Measurements from ENCODE around the gene TCERG1. TPM values are rescaled to one million over a fixed set of nuclear protein-coding genes. Genes with fewer than 3 reads are reported as not detected.

The TCERG1 gene
- total and polyA plus RNA-seq, 2 donors (not counting 1 experiment from before 2014, with no cell fraction given) = 44.6 to 95.2 TPM

GRCh38 chr5:146425023-146425422, 22.1 kb upstream of the TCERG1 start:
- Histone ChIP-seq H3K4me1 (ENCODE audit: control insufficient read depth in 2 of 2, insufficient read depth in 2 of 2, low read length in 2 of 2) (no peaks in the 10 kb centered on the region), H3K36me3 (replicated peaks in 1 of 2; ENCODE audit: control extremely low read depth in 1 of 2, control insufficient read depth in 1 of 2, extremely low read depth in 1 of 2, insufficient read depth in 2 of 2, low read length in 1 of 2) (no peaks in the 10 kb centered on the region), H3K4me2 (replicated peaks; ENCODE audit: low read depth, low read length, poor library complexity, severe bottlenecking) (no peak overlapping the region), H3K27me3 (replicated peaks in 1 of 4; ENCODE audit: control extremely low read depth in 1 of 4, control insufficient read depth in 3 of 4, insufficient read depth in 4 of 4, low read length in 3 of 4) (peaks cover 0 to 9% (median 0%) of the 10 kb centered on the region in 4 experiments), H2AFZ (ENCODE audit: insufficient read depth, low read depth, low read length, poor library complexity, severe bottlenecking) (no peak overlapping the region), H3K9ac (ENCODE audit: low read length) (no peak overlapping the region), H4K20me1 (ENCODE audit: control insufficient read depth, insufficient read depth, low read length, poor library complexity, severe bottlenecking) (no peaks in the 10 kb centered on the region), H3K27ac (ENCODE audit: low read length in 2 of 2) (no peak overlapping the region), H3K79me2 (ENCODE audit: control insufficient read depth, insufficient read depth, low read length) (no peaks in the 10 kb centered on the region), H3K9me3 (ENCODE audit: control extremely low read depth in 1 of 3, control insufficient read depth in 2 of 3, insufficient read depth in 1 of 3, low read length in 2 of 3) (peaks cover 0 to 3% (median 0%) of the 10 kb centered on the region in 3 donors), H3K4me3 (ENCODE audit: control extremely low read depth in 1 of 5, extremely low read depth in 1 of 5, insufficient read depth in 1 of 5, low read depth in 2 of 5, low read length in 4 of 5) (no peak overlapping the region)
- Mint-ChIP-seq H3K4me1 (no peaks in the 10 kb centered on the region), H3K9me3 (ENCODE audit: insufficient read depth) (no peaks in the 10 kb centered on the region), H3K27me3 (peaks cover 18% of the 10 kb centered on the region), H3K27ac (no peak overlapping the region), H3K4me3 (no peak overlapping the region)
- WGBS (ENCODE audit: insufficient coverage) = 86% methylated on average over 9 of the region's 12 CpGs
- ATAC-seq (ENCODE audit: low read depth) = no peak
- TF ChIP-seq EZH2 (IDR thresholded peaks at IDR 0.05; ENCODE audit: borderline replicate concordance, insufficient read depth, low read depth, low read length, poor library complexity, severe bottlenecking) (no peak), CTCF (IDR thresholded peaks at IDR 0.05) (no peak)
- ChIA-PET POLR2A (no interaction called here), CTCF (interaction anchor here (0.5 to 1.5 kb wide), 5 partner anchors 9 to 731 kb away, joined by 3 to 4 read pairs (median 4); no protein-coding TSS in a partner anchor)
- DNase-seq = no peak
- intact Hi-C loops (cut with micrococcal nuclease) = loop anchor here (5.0 kb wide), 1 partner anchor 728 kb away; no protein-coding TSS in a partner anchor

GRCh38 chr5:146426305-146426704, 20.8 kb upstream of the TCERG1 start:
- CTCF ChIA-PET = interaction anchor here (0.8 to 1.3 kb wide), 2 partner anchors 27 to 123 kb away, joined by 3 read pairs; no protein-coding TSS in a partner anchor
- no peak overlapping the region for H3K4me3 Mint-ChIP-seq
- POLR2A ChIA-PET = no interaction called here

More at GRCh38 chr5:146426305-146426704, 20.8 kb upstream of the TCERG1 start:
- intact Hi-C loops (cut with micrococcal nuclease) = loop anchor here (5.0 kb wide), 1 partner anchor 729 kb away; no protein-coding TSS in a partner anchor
- Mint-ChIP-seq H3K27ac (no peak overlapping the region), H3K4me1 (no peaks in the 10 kb centered on the region), H3K27me3 (peaks cover 20% of the 10 kb centered on the region), H3K9me3 (ENCODE audit: insufficient read depth) (no peaks in the 10 kb centered on the region)
- no peak overlapping the region for H3K27ac ChIP-seq (ENCODE audit: low read length in 2 of 2)
- H4K20me1 ChIP-seq (ENCODE audit: control insufficient read depth, insufficient read depth, low read length, poor library complexity, severe bottlenecking) = no peaks in the 10 kb centered on the region
- H2AFZ ChIP-seq (ENCODE audit: insufficient read depth, low read depth, low read length, poor library complexity, severe bottlenecking) = peak overlapping the region; percentile 41
- ATAC-seq (ENCODE audit: low read depth) = no peak
- no peaks in the 10 kb centered on the region for H3K79me2 ChIP-seq (ENCODE audit: control insufficient read depth, insufficient read depth, low read length)
- no peaks in the 10 kb centered on the region for H3K36me3 ChIP-seq (replicated peaks in 1 of 2; ENCODE audit: control extremely low read depth in 1 of 2, control insufficient read depth in 1 of 2, extremely low read depth in 1 of 2, insufficient read depth in 2 of 2, low read length in 1 of 2)
- WGBS (ENCODE audit: insufficient coverage) = no CpG with 5 or more reads among the region's 5 CpGs
- TF ChIP-seq EZH2 (IDR thresholded peaks at IDR 0.05; ENCODE audit: borderline replicate concordance, insufficient read depth, low read depth, low read length, poor library complexity, severe bottlenecking) = no peak
- TF ChIP-seq CTCF (IDR thresholded peaks at IDR 0.05) = no peak
- H3K4me1 ChIP-seq (ENCODE audit: control insufficient read depth in 2 of 2, insufficient read depth in 2 of 2, low read length in 2 of 2) = no peaks in the 10 kb centered on the region
- H3K9me3 ChIP-seq (ENCODE audit: control extremely low read depth in 1 of 3, control insufficient read depth in 2 of 3, insufficient read depth in 1 of 3, low read length in 2 of 3) = peaks cover 0 to 3% (median 0%) of the 10 kb centered on the region in 3 donors
- no peak overlapping the region for H3K4me2 ChIP-seq (replicated peaks; ENCODE audit: low read depth, low read length, poor library complexity, severe bottlenecking)
- H3K4me3 ChIP-seq (ENCODE audit: control extremely low read depth in 1 of 5, extremely low read depth in 1 of 5, insufficient read depth in 1 of 5, low read depth in 2 of 5, low read length in 4 of 5) = no peak overlapping the region
- peaks cover 0 to 9% (median 0%) of the 10 kb centered on the region in 4 experiments for H3K27me3 ChIP-seq (replicated peaks in 1 of 4; ENCODE audit: control extremely low read depth in 1 of 4, control insufficient read depth in 3 of 4, insufficient read depth in 4 of 4, low read length in 3 of 4)
- DNase-seq = no peak
- no peak overlapping the region for H3K9ac ChIP-seq (ENCODE audit: low read length)
